Ramos (cell line): Measurements from ENCODE around the gene DUOX1.
"Not testable (repeated sequence)": the region's sequence is repeated elsewhere in the genome, so short reads cannot be mapped to it uniquely, and the experiment has no call there.

Source experiments
- in situ Hi-C: fragments of 300-500 bp; cut with MboI; formaldehyde crosslinking; loops from one replicate; pipeline ENCODE4 v1.14.3; 2022; ENCODE audit warnings: low sequenced_read_pairs; ENCODE audit not compliant: unreplicated experiment

DUOX1 gene

GRCh38 chr15:45129651-45130129, at the start of gene DUOX1, which contains the start of gene DUOXA1:
TSS of gene DUOX1 (plus strand) at chr15:45129994. CDS start at chr15:45131967, 1,973 bp downstream.
TSS of gene DUOXA1 (minus strand) at chr15:45129879. CDS start at chr15:45123014, 6,865 bp downstream.
- in situ Hi-C loops = no loop called here

- in situ Hi-C loops = not testable (repeated sequence)
Observed at GRCh38 chr15:45080593-45080992, 49.2 kb upstream of the DUOX1 start.

DNA sequence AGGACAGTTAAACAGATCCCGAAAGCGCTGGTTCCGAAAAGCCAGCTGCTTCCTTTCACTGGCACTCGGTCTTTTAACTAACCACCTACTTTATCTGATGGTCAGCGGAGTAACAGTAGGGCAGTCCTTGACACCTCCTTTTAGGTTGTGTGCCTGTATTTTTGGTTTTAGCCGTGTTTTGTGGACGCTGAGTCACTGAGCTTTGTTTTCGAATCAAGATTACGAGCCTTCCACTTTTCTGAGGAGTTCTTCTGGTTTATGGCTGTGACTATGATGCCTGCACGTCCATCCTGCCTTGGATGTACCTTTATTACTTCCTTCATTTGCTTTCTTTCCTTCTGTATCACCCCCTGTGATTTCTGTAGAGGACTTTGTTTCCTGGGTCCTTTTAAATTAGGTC, 47.4 kb upstream of the DUOX1 start:
- in situ Hi-C loops = not testable (repeated sequence)

DNA sequence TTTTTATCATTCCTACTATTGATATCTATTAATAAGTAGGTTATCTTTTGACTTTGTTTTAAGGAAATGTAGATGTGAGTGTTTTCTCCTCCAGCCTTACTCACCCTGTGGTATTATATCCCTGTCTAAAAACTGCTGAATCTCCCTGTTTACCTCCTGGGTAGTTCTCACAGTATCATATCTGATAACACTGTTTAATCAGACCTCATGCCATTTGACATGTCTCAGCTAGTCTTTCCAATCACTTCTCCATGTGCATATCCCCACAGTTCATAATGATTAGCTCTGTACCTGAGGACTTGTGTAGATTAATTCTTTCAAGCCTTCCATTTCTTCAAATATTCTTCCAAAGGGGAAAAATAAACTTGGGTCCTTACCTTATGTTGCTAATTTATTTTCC, 46.6 kb upstream of the DUOX1 start:
- in situ Hi-C loops = no loop called here

- in situ Hi-C loops = no loop called here
Observed at GRCh38 chr15:45084163-45084562, 45.6 kb upstream of the DUOX1 start.

GRCh38 chr15:45087513-45087912, 42.3 kb upstream of the DUOX1 start:
- in situ Hi-C loops = no loop called here

- in situ Hi-C loops = no loop called here
Observed at GRCh38 chr15:45088801-45089711, 40.7 kb upstream of the DUOX1 start.

DNA sequence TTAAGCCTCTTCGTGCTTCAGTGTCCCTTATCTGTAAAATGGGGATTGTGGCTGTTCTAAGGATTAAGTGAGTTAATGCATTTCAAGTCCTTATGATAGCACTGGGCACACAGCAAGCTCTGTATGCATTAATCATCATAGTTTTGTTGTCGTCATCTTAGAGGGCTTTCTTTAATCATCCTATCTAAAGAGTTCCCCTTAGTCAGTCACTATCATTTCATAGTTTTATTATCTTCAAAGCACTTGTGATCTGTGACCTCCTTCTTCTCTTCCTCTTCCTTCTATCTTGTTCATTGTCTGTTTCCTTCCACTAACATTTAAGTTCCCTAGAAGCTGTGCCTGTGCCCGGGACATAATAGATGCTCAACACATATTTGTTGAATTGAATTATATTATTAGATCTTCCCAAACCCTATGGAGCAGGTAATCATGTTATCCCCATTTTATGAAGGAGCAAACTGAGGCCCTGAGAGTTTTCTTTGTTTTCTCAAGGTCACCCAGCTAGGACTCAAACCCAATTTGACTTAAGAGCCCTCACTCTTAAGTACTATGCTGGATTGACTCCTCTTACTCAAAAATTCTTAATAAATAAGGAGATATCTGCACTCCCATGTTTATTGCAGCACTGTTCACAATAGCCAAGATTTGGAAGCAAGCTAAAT, 40.0 kb upstream of the DUOX1 start:
- in situ Hi-C loops = no loop called here

DNA sequence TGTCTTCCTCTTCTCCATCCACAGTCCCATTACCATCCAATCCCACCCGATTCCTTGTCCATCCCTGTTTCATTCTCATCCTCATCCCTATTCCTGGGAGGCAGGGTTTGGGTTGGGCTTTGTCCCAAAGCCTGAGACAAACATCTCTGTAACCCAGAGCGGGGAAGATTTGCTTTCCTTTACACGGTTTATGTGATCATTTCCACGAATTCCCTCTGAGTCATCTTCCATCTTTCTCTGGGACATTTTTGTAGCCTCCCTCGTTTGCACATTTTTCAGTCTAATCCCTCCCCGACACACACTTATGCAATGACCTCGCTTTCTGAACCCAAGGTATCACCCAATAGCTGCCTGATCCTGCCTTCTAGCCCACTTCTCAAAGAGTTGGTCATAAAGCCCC, 38.6 kb upstream of the DUOX1 start:
- in situ Hi-C loops = no loop called here

DNA sequence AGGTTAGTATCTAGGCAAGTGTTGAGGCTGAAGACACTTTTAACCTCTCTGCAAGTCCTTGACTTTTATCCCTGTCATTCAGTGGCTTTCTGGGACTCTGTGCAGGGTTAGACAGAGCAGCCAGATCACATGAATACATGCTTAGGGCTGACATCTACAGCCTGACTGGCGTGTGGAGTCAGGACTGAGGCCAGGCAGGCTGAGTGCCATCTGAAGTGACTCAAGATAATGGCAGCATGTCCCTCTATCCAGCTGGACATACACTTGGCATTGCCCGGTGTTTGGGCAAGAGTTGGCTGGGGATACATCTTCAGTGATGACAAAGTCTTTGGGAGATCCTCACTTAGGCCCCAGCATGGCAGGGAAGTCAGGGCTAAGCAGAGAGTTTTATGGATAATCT, 38.2 kb upstream of the DUOX1 start:
- in situ Hi-C loops = no loop called here

DNA sequence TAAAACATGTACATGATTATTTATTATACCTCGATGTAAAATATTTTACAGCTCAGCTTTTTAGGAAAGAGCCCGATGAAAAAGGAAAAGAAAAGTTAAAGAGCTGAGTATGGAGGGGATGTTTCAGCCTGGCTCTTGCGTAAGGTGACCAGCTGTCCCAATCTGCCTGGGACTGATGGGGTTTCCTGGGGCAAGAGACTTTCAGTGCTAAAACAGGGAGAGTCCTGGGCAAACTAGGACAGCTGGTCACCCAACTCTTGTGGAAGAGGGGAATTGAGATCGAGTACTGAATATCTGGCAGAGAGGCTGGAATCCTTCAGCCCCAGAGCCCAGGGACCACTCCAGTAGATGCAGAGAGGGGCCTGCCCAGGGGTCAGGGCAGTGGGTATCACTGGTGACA, 36.8 kb upstream of the DUOX1 start:
- in situ Hi-C loops = no loop called here

- in situ Hi-C loops = no loop called here
Observed at GRCh38 chr15:45093622-45094357, 36.0 kb upstream of the DUOX1 start.

- in situ Hi-C loops = no loop called here
Observed at GRCh38 chr15:45094358-45094730, 35.5 kb upstream of the DUOX1 start.

DNA sequence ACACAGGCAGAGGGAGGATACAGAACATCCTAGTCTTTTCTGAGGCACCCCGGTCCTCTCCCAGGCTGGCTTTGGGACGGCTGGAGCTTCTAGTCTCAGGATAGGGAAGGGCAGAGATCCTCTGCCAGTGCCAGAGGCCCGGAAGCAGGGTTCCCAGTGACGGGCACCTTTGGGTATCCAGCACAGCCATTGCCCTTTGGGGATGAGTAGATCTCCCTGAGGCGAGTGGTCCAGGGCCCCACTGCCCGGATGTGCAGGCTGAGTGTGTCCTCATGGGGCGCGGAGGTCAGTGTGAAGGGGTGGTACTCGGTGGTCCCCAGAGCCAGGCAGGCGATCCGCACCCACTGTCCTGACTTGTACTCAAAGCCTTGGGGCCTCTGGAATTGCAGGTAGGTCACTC, 34.1 kb upstream of the DUOX1 start:
- in situ Hi-C loops = no loop called here

GRCh38 chr15:45097466-45097865, 32.3 kb upstream of the DUOX1 start:
- in situ Hi-C loops = no loop called here

DNA sequence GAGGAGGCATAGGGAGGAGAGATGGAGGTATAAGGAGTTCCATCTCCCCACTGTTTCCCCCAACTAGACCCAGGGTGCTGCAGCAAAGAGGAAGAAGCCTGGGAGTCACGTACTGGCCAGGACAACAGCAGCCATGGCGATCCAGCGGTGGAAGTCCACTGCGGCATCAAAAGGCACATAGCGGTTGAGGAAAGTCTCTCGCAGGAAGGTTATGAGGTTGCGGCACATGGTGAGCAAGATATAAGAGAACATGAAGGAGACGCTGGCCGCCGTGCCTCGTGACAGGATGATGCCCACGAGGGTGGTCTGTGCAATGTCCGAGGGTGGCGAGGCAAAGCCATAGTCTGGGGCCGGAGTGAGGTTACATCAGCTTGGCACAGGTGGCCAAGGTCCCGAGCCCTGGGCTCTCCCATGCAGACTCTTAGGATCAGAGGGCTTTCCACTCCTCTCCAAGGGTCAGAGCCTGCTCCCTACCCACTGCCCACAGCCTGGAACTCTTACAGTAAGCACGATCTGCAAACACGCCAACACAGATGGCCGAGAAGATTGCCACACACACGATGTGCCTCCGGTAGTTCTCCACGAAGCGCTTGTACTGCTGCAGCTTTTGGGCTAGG, 30.1 kb upstream of the DUOX1 start:
- in situ Hi-C loops = no loop called here

- in situ Hi-C loops = no loop called here
Observed at GRCh38 chr15:45100884-45101625, 28.7 kb upstream of the DUOX1 start.

DNA sequence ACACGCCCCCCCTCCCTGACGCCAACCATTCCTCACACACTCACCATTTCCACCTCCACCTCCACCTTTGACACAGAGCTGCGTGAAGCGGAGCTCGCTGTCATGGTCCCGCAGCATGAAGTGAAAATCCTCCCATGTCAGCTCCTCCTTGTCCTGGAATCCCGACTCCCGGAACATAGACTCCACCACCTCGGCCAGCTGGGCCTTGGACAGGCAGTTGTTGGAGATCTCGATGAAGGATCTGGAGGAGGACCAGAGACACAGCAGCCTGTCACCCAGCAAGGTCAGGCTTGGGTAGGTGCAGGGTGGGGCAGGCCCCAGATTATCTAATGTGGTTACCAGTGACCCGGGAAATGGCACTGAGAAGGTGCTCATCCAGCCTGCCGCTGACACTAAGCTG, 28.0 kb upstream of the DUOX1 start:
- in situ Hi-C loops = no loop called here

DNA sequence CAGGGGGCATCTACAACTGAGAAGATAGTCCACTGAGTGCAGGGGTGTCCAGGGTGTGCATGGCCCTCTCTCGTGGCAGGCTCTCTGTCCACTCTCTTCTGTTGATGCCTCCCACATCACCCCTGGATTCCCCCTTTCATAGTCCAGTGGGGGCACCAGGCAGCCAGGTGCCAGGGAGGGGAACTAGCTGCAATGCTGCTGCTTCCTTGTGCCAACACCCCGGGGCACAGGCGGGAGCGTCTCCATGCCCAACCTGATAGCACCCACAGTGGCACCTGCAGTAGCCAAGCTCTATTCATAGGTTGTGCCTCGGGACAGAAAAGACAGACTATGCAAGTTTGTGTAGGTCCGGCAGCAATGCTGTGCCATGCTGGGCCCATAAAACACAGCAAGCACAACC, 27.6 kb upstream of the DUOX1 start:
- in situ Hi-C loops = no loop called here

DNA sequence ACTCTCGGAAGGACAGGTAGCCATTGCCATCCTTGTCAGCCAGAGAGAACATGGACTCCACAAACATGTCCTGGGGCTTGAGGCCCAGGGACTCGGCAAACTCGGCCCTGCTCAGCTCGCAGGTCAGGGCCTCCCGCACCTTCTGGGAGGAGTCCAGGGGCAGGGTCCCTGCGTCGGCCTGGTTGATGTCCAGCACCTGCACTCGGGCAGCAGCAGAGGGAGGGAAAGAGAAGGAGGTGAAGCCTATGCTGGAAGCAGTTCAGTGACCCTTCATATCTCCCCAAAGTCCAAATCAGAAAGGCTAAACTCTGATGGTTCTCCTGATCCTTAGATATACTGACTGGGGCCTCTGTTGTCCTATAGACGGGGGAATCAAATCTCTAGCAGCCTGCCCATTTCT, 25.6 kb upstream of the DUOX1 start:
- in situ Hi-C loops = not testable (repeated sequence)
